ENCODE measurements around the gene PTPRE. TPM values are rescaled to one million over a fixed set of nuclear protein-coding genes. Genes with fewer than 3 reads are reported as not detected.

Gene PTPRE
- total RNA-seq, 1 experiment from 2014 or later = 0.70 TPM

DNA sequence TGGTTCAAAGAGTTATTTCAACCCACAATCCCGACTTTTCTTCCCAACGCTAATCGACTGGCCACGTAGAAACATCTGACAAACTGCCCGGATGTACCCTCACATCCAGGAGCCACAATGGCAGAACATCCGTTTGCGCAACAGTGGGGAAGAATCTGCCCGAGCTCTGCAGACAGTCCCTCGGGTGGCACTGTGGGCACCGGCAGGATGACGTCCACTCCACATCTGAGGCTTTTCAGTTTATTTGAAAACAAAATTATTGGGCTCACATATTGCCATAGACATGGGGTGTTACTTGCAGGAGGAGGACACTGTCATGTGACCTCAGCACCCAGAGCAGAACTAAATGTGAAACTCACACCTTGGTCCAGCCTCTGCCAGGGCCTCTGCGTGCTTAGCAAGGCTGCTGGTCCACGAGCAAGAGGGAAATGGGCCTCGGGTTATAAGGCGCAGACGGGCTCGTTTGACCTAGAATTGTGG lies 135.3 kb downstream of the PTPRE start:
- Histone ChIP-seq H2BK120ac (ENCODE audit: low read depth, low read length, poor library complexity, severe bottlenecking) (no peak overlapping the region), H4K20me1 (ENCODE audit: control insufficient read depth, insufficient read depth, insufficient read length) (peaks cover 4% of the 10 kb centered on the region), H3T11ph (ENCODE audit: low read length) (no peak overlapping the region), H2BK15ac (ENCODE audit: low read depth, low read length) (no peak overlapping the region), H3K4ac (ENCODE audit: low read depth, low read length) (no peak overlapping the region), H3K27me3 (ENCODE audit: insufficient read depth, low read length) (0 out of 2 replicates have a peak, but pooled peaks cover 2% of the 10 kb centered on the region), H3K14ac (ENCODE audit: insufficient read depth, low read length) (no peak overlapping the region), H2AFZ (ENCODE audit: low read length) (no peak overlapping the region), H3K18ac (ENCODE audit: insufficient read length, low read depth, low read length) (no peak overlapping the region), H3K23me2 (ENCODE audit: insufficient read length, low read depth, low read length, poor library complexity, severe bottlenecking) (peaks cover 2% of the 10 kb centered on the region), H3K4me2 (ENCODE audit: insufficient read depth, insufficient read length, low read length) (no peak overlapping the region), H4K91ac (ENCODE audit: insufficient read length, low read depth, low read length) (no peak overlapping the region), H3K9ac (ENCODE audit: extremely low read depth, insufficient read length, low read length) (no peak overlapping the region), H2AK5ac (ENCODE audit: insufficient read length, low read length) (no peak overlapping the region), H2BK20ac (ENCODE audit: low read depth, low read length, poor library complexity, severe bottlenecking) (no peak overlapping the region), H3K79me1 (ENCODE audit: insufficient read depth, low read depth, low read length, poor library complexity, severe bottlenecking) (no peaks in the 10 kb centered on the region), H3K23ac (ENCODE audit: insufficient read length, low read depth, low read length) (no peak overlapping the region), H2BK5ac (ENCODE audit: insufficient read length, low read length) (no peak overlapping the region), H3K9me3 (ENCODE audit: control insufficient read depth, low read depth, low read length) (no peaks in the 10 kb centered on the region), H3K56ac (ENCODE audit: insufficient read length, low read depth, low read length) (no peak overlapping the region), H3K79me2 (ENCODE audit: insufficient read depth, low read length) (no peaks in the 10 kb centered on the region), H2BK12ac (ENCODE audit: insufficient read length, low read depth, low read length) (no peak overlapping the region), H4K5ac (ENCODE audit: insufficient read length, low read depth, low read length) (no peak overlapping the region), H4K8ac (replicated peaks; ENCODE audit: insufficient read length, low read depth, low read length) (no peak overlapping the region), H3K4me1 (ENCODE audit: insufficient read depth, low read length) (no peaks in the 10 kb centered on the region), H3K27ac (ENCODE audit: insufficient read length, low read depth, low read length) (no peak overlapping the region)
- Mint-ChIP-seq H3K27ac (no peak overlapping the region), H3K4me3 (no peak overlapping the region), H3K9me3 (no peaks in the 10 kb centered on the region), H3K27me3 (ENCODE audit: low read depth) (peaks cover 60% of the 10 kb centered on the region), H3K4me1 (peaks cover 6 to 14% of the 10 kb centered on the region in 2 experiments), H3K36me3 (ENCODE audit: insufficient read depth in 1 of 3, low read depth in 3 of 3) (no peaks in the 10 kb centered on the region)
- DNase-seq = no peak
- no CpG with 5 or more reads among the region's 17 CpGs for WGBS (ENCODE audit: extremely low coverage, insufficient read length, low lambda C conversion rate)
- TF ChIP-seq, protein P1, sequence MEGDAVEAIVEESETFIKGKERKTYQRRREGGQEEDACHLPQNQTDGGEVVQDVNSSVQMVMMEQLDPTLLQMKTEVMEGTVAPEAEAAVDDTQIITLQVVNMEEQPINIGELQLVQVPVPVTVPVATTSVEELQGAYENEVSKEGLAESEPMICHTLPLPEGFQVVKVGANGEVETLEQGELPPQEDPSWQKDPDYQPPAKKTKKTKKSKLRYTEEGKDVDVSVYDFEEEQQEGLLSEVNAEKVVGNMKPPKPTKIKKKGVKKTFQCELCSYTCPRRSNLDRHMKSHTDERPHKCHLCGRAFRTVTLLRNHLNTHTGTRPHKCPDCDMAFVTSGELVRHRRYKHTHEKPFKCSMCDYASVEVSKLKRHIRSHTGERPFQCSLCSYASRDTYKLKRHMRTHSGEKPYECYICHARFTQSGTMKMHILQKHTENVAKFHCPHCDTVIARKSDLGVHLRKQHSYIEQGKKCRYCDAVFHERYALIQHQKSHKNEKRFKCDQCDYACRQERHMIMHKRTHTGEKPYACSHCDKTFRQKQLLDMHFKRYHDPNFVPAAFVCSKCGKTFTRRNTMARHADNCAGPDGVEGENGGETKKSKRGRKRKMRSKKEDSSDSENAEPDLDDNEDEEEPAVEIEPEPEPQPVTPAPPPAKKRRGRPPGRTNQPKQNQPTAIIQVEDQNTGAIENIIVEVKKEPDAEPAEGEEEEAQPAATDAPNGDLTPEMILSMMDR (conservative IDR thresholded peaks at IDR 0.05) = no peak

All from H9 (cell line).